PC-9 (cell line): Measurements from ENCODE around the gene MARCHF2. TPM values are rescaled to one million over a fixed set of nuclear protein-coding genes. Genes with fewer than 3 reads are reported as not detected.

Experiments used
- BruUV-seq: library from RNA; stranded (reverse); fragments of 400-500 nt; replicated peaks from 2 replicates; lab custom pipeline; 2021; lab: Mats Ljungman, UMichigan
- CTCF ChIA-PET: fragments of 300-600 bp; sonication (Branson Sonifier 250); formaldehyde crosslinking; loops from one replicate; lab custom pipeline; 2022; ENCODE audit warnings: antibody characterized with exemption; lab: Charles Lee
- POLR2A ChIA-PET: fragments of 300-600 bp; sonication (Branson Sonifier 250); formaldehyde crosslinking; loops from one replicate; lab custom pipeline; 2022; ENCODE audit warnings: antibody characterized with exemption; ENCODE audit not compliant: unreplicated experiment; lab: Charles Lee
- DNase-seq, 2 experiments: peaks; one replicate each; pipeline versions ENCODE4 v3.0.0 to v3.0.0-alpha.2; 2015 to 2022; ENCODE audit warnings: mixed read lengths in 1 of 2
- H2AFZ ChIP-seq: fragments of 200-600 bp; sonication (generic); 2 replicates; pipeline ENCODE4 v1.8.1; 2017; ENCODE audit warnings: antibody characterized with exemption
- H3F3A ChIP-seq: fragments of 200-600 bp; sonication (generic); 2 replicates; pipeline ENCODE4 v1.8.1; 2017; ENCODE audit warnings: antibody characterized with exemption, mild to moderate bottlenecking, low read depth; ENCODE audit not compliant: insufficient read depth
- H3K27ac ChIP-seq: fragments of 200-600 bp; sonication (generic); 2 replicates; pipeline ENCODE4 v1.6.1; 2016; ENCODE audit warnings: mixed run types
- H3K27me3 ChIP-seq: fragments of 200-600 bp; sonication (generic); 2 replicates; pipeline ENCODE4 v1.6.1; 2016; ENCODE audit warnings: low read depth, mixed run types; ENCODE audit not compliant: insufficient read depth
- H3K36me3 ChIP-seq: fragments of 200-600 bp; sonication (generic); 2 replicates; pipeline ENCODE4 v1.6.1; 2016; ENCODE audit warnings: low read depth, mixed run types
- H3K4me1 ChIP-seq: fragments of 200-600 bp; sonication (generic); replicated peaks from 2 replicates; pipeline ENCODE4 v1.6.1; 2016; ENCODE audit warnings: mixed run types; ENCODE audit not compliant: insufficient read depth
- H3K4me2 ChIP-seq: fragments of 200-600 bp; sonication (generic); 2 replicates; pipeline ENCODE4 v1.6.1; 2017; ENCODE audit warnings: mixed run types
- H3K4me3 ChIP-seq: fragments of 200-600 bp; sonication (generic); 2 replicates; pipeline ENCODE4 v1.6.1; 2016; ENCODE audit warnings: mixed run types
- H3K79me2 ChIP-seq: fragments of 200-600 bp; sonication (generic); 2 replicates; pipeline ENCODE4 v1.6.1; 2017; ENCODE audit warnings: low read depth, mixed run types
- H3K9me2 ChIP-seq: fragments of 200-600 bp; sonication (generic); 2 replicates; pipeline ENCODE4 v1.8.1; 2017; ENCODE audit warnings: mild to moderate bottlenecking; ENCODE audit not compliant: insufficient read depth
- H3K9me3 ChIP-seq: fragments of 200-600 bp; sonication (generic); 2 replicates; pipeline ENCODE4 v1.8.1; 2016; ENCODE audit warnings: low read depth; ENCODE audit not compliant: insufficient read depth
- H4K20me1 ChIP-seq: fragments of 200-600 bp; sonication (generic); 2 replicates; pipeline ENCODE4 v1.8.1; 2017; ENCODE audit not compliant: insufficient read depth
- EZH2 ChIP-seq: fragments of 200-600 bp; sonication (generic); IDR thresholded peaks from 2 replicates; pipeline ENCODE4 v1.8.0; 2017; ENCODE audit warnings: antibody characterized with exemption, low read depth
- intact Hi-C: fragments of 100-400 bp; cut with micrococcal nuclease; formaldehyde crosslinking; loops from one replicate; pipeline ENCODE4 v1.10.0; 2022; ENCODE audit not compliant: unreplicated experiment
- total RNA-seq: library from RNA; stranded (reverse); gene quantifications from 2 replicates; pipeline ENCODE4 v1.2.3, GENCODE V29; 2021
- TF ChIP-seq, protein P1 (sequence below): fragments of 200-600 bp; sonication (generic); conservative IDR thresholded peaks from 2 replicates; pipeline ENCODE4 v1.6.1; 2017; ENCODE audit warnings: mixed run types, antibody characterized with exemption, mild to moderate bottlenecking, moderate library complexity

The MARCHF2 gene
- total RNA-seq, 1 experiment from 2014 or later = 16.6 TPM

DNA sequence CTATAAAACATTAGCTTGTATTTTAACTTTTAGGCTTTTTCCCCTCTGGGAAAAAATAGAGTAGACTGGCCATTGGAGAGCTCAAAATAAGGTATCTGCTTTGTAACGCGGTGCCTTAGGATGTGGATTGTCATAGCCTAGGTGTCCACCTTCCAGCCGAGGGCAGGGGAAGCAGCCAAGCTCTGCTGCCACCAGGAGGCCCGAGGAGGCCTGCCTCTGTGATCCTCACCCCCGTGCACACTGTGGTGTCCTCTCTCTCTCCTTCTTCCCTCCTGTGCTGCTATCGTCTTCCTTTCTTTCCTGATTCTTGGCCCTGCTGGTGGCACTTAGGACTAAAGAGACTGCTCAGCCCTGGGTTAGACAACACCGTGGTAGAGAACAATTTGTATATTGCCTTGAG is 43.0 kb downstream of the MARCHF2 start:
- ChIA-PET CTCF (interaction anchor here (0.6 kb wide), 1 partner anchor 43 kb away, joined by 4 read pairs; the partner anchor contains the start of gene MARCHF2), POLR2A (interaction anchor here (0.7 kb wide), 1 partner anchor 12 kb away, joined by 10 read pairs; no protein-coding TSS in a partner anchor)
- Histone ChIP-seq H4K20me1 (peaks cover 100% of the 10 kb centered on the region), H3K9me3 (no peaks in the 10 kb centered on the region), H3K36me3 (peaks cover 38% of the 10 kb centered on the region), H3K79me2 (peaks cover 100% of the 10 kb centered on the region), H3K4me1 (peaks cover 52% of the 10 kb centered on the region), H3F3A (peaks cover 69% of the 10 kb centered on the region), H3K27me3 (no peaks in the 10 kb centered on the region), H3K9me2 (no peaks in the 10 kb centered on the region), H2AFZ (no peak overlapping the region), H3K4me3 (no peak overlapping the region), H3K27ac (no peak overlapping the region), H3K4me2 (no peak overlapping the region)
- no peak for DNase-seq
- TF ChIP-seq, protein P1, sequence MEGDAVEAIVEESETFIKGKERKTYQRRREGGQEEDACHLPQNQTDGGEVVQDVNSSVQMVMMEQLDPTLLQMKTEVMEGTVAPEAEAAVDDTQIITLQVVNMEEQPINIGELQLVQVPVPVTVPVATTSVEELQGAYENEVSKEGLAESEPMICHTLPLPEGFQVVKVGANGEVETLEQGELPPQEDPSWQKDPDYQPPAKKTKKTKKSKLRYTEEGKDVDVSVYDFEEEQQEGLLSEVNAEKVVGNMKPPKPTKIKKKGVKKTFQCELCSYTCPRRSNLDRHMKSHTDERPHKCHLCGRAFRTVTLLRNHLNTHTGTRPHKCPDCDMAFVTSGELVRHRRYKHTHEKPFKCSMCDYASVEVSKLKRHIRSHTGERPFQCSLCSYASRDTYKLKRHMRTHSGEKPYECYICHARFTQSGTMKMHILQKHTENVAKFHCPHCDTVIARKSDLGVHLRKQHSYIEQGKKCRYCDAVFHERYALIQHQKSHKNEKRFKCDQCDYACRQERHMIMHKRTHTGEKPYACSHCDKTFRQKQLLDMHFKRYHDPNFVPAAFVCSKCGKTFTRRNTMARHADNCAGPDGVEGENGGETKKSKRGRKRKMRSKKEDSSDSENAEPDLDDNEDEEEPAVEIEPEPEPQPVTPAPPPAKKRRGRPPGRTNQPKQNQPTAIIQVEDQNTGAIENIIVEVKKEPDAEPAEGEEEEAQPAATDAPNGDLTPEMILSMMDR = no peak
- TF ChIP-seq EZH2 = no peak
- no TSS peak for BruUV-seq
- intact Hi-C loops = loop anchor here (5.0 to 10.0 kb wide), 2 partner anchors 44 to 91 kb away; partner anchors contain the start of genes ANGPTL4 and MARCHF2

DNA sequence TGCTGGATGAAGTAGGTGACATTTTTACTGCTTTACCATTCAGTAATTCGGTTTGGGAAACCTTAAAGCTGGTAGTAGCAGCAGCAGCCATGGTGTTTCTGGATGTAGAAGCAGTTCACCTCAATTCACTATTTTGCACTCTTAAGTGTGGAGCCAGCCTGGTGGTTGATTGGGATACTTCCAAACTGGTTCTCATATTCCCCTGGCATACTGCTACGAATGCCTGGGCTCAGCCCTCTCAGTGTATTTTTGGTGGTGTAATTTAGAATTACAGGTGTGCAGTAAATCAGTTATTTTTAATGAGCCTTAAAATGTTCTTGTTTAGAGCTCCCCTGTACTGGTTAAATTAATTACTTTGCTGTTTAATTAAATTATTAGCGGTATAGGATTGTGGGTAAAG is 44.1 kb downstream of the MARCHF2 start:
- intact Hi-C loops = loop anchor here (5.0 to 10.0 kb wide), 2 partner anchors 45 to 92 kb away; partner anchors contain the start of genes ANGPTL4 and MARCHF2
- no peak for TF ChIP-seq EZH2
- TF ChIP-seq, protein P1 = no peak
- DNase-seq = no peak
- Histone ChIP-seq H3F3A (peaks cover 68% of the 10 kb centered on the region), H3K79me2 (peaks cover 100% of the 10 kb centered on the region), H4K20me1 (peaks cover 100% of the 10 kb centered on the region), H3K27ac (no peak overlapping the region), H3K4me3 (no peak overlapping the region), H3K4me2 (no peak overlapping the region), H3K9me3 (no peaks in the 10 kb centered on the region), H2AFZ (no peak overlapping the region), H3K27me3 (no peaks in the 10 kb centered on the region), H3K9me2 (no peaks in the 10 kb centered on the region), H3K4me1 (peaks cover 41% of the 10 kb centered on the region), H3K36me3 (peaks cover 41% of the 10 kb centered on the region)
- POLR2A ChIA-PET = no interaction called here
- CTCF ChIA-PET = no interaction called here
- no TSS peak for BruUV-seq

DNA sequence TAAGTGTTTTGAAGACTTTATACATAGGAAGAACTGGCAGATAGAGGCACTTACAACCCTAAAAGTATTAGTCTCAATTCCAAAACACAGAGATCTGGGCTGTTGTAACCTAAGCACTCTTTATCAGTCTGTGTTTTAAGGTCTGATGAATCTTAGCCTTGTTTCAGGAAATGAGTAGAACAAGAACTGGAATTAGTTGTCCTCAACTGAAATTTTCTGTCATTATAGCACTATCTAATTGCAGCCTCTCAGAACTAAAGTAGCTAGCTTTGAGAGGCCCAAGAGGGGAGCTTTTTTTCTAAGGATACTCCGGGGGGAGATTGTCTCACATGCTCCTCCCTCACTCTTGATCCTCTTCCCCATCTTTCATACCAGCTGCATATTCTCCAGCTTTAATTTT is 44.7 kb downstream of the MARCHF2 start:
- H3K79me2 ChIP-seq = peaks cover 100% of the 10 kb centered on the region
- peaks cover 69% of the 10 kb centered on the region for H3F3A ChIP-seq
- no TSS peak for BruUV-seq
- no peak for DNase-seq
- H3K36me3 ChIP-seq = peaks cover 41% of the 10 kb centered on the region
- H3K4me2 ChIP-seq = no peak overlapping the region
- POLR2A ChIA-PET = no interaction called here
- CTCF ChIA-PET = no interaction called here
- H3K9me2 ChIP-seq = no peaks in the 10 kb centered on the region
- intact Hi-C loops = loop anchor here (5.0 to 10.0 kb wide), 2 partner anchors 46 to 93 kb away; partner anchors contain the start of genes ANGPTL4 and MARCHF2
- peaks cover 35% of the 10 kb centered on the region for H3K4me1 ChIP-seq
- H2AFZ ChIP-seq = no peak overlapping the region
- H4K20me1 ChIP-seq = peaks cover 100% of the 10 kb centered on the region
- no peaks in the 10 kb centered on the region for H3K9me3 ChIP-seq
- no peak overlapping the region for H3K27ac ChIP-seq
- no peak overlapping the region for H3K4me3 ChIP-seq
- no peaks in the 10 kb centered on the region for H3K27me3 ChIP-seq
- TF ChIP-seq EZH2 = no peak
- TF ChIP-seq, protein P1 = no peak
